Mesenchymal stem cell (in vitro differentiated cells and primary cell): ENCODE results near the gene LRFN2.

Source experiments
- DNase-seq: peaks from one replicate; pipeline ENCODE4 v3.0.0-alpha.2; 2013
- H2AFZ ChIP-seq: one replicate; pipeline ENCODE4 v1.6.1; 2013; ENCODE audit warnings: low read depth, mild to moderate bottlenecking, control low read depth, inconsistent platforms, low read length, moderate library complexity
- H2AK5ac ChIP-seq: 2 replicates; pipeline ENCODE4 v1.6.1; 2013; ENCODE audit warnings: low read length, moderate library complexity, mild to moderate bottlenecking, inconsistent platforms; ENCODE audit not compliant: severe bottlenecking
- H2BK120ac ChIP-seq: one replicate; pipeline ENCODE4 v1.6.1; 2013; ENCODE audit warnings: low read depth, mild to moderate bottlenecking, inconsistent platforms, low read length, moderate library complexity
- H2BK12ac ChIP-seq, 2 experiments: one replicate each; pipeline ENCODE4 v1.6.1; 2013; ENCODE audit warnings: inconsistent platforms in 2 of 2, low read length in 2 of 2, mild to moderate bottlenecking in 2 of 2, moderate library complexity in 2 of 2, control low read depth in 1 of 2
- H2BK15ac ChIP-seq: one replicate; pipeline ENCODE4 v1.6.1; 2013; ENCODE audit warnings: mild to moderate bottlenecking, low read depth, inconsistent platforms; ENCODE audit not compliant: poor library complexity, severe bottlenecking
- H2BK5ac ChIP-seq: 2 replicates; pipeline ENCODE4 v1.6.1; 2013; ENCODE audit warnings: low read depth, mild to moderate bottlenecking, low read length, control low read depth, inconsistent platforms; ENCODE audit not compliant: poor library complexity, severe bottlenecking
- H3K14ac ChIP-seq, 2 experiments: one replicate each; pipeline ENCODE4 v1.6.1; 2013; ENCODE audit warnings: inconsistent platforms in 2 of 2, low read length in 2 of 2, control low read depth in 1 of 2, mild to moderate bottlenecking in 1 of 2, moderate library complexity in 1 of 2
- H3K18ac ChIP-seq, 2 experiments: one replicate each; pipeline ENCODE4 v1.6.1; 2013; ENCODE audit warnings: inconsistent platforms in 2 of 2, low read length in 2 of 2, control low read depth in 1 of 2, low read depth in 1 of 2, mild to moderate bottlenecking in 1 of 2
- H3K23ac ChIP-seq, 2 experiments: one replicate each; pipeline ENCODE4 v1.6.1; 2013; ENCODE audit warnings: inconsistent platforms in 2 of 2, low read length in 2 of 2, mild to moderate bottlenecking in 2 of 2, moderate library complexity in 2 of 2, control low read depth in 1 of 2
- H3K27ac ChIP-seq: 2 replicates; pipeline ENCODE4 v1.5.1; 2013; ENCODE audit warnings: mild to moderate bottlenecking, moderate library complexity, low read length, control low read depth, inconsistent platforms; ENCODE audit not compliant: poor library complexity, severe bottlenecking
- H3K27me3 ChIP-seq, 2 experiments: 2 replicates each; pipeline versions ENCODE4 v1.6.1 to v1.7.0; 2013; ENCODE audit warnings: low read length in 2 of 2, mild to moderate bottlenecking in 2 of 2, moderate library complexity in 2 of 2, control low read depth in 1 of 2, inconsistent platforms in 1 of 2; ENCODE audit not compliant: control insufficient read depth in 1 of 2, insufficient read depth in 1 of 2
- H3K36me3 ChIP-seq, 2 experiments: 2 replicates each; pipeline versions ENCODE4 v1.6.1 to v1.7.0; 2013; ENCODE audit warnings: low read length in 2 of 2, control low read depth in 1 of 2, inconsistent platforms in 1 of 2, low read depth in 1 of 2, mild to moderate bottlenecking in 1 of 2; ENCODE audit not compliant: insufficient read depth in 2 of 2, control insufficient read depth in 1 of 2
- H3K4ac ChIP-seq, 2 experiments: one replicate each; pipeline ENCODE4 v1.6.1; 2013; ENCODE audit warnings: inconsistent platforms in 2 of 2, low read length in 2 of 2, mild to moderate bottlenecking in 2 of 2, moderate library complexity in 2 of 2, control low read depth in 1 of 2, low read depth in 1 of 2
- H3K4me1 ChIP-seq: 2 replicates; pipeline ENCODE4 v1.6.1; 2013; ENCODE audit warnings: low read depth, low read length, control low read depth; ENCODE audit not compliant: control insufficient read depth, insufficient read depth
- H3K4me2 ChIP-seq: 2 replicates; pipeline ENCODE4 v1.6.1; 2013; ENCODE audit warnings: low read length, mild to moderate bottlenecking, inconsistent platforms; ENCODE audit not compliant: poor library complexity, severe bottlenecking
- H3K4me3 ChIP-seq, 2 experiments: 2 replicates each; pipeline versions ENCODE4 v1.5.1 to v1.7.0; 2013; ENCODE audit warnings: low read length in 2 of 2, mild to moderate bottlenecking in 2 of 2, control low read depth in 1 of 2, low read depth in 1 of 2; ENCODE audit not compliant: insufficient read depth in 1 of 2
- H3K79me1 ChIP-seq: replicated peaks from 2 replicates; pipeline ENCODE4 v1.6.1; 2013; ENCODE audit warnings: mild to moderate bottlenecking, control low read depth, low read length, inconsistent platforms; ENCODE audit not compliant: poor library complexity, severe bottlenecking
- H3K9ac ChIP-seq: 2 replicates; pipeline ENCODE4 v1.7.0; 2013; ENCODE audit warnings: mild to moderate bottlenecking, low read length, moderate library complexity
- H3K9me3 ChIP-seq: 2 replicates; pipeline ENCODE4 v1.7.0; 2013; ENCODE audit warnings: mild to moderate bottlenecking, low read length; ENCODE audit not compliant: control insufficient read depth
- H4K8ac ChIP-seq: one replicate; pipeline ENCODE4 v1.6.1; 2013; ENCODE audit warnings: inconsistent platforms, mild to moderate bottlenecking, low read length, moderate library complexity
- H4K91ac ChIP-seq: one replicate; pipeline ENCODE4 v1.6.1; 2013; ENCODE audit warnings: mild to moderate bottlenecking, low read length, inconsistent platforms
- WGBS: methylation state at CpG from one replicate; pipeline ENCODE4 v1.1.7; 2013; ENCODE audit warnings: mixed read lengths; 5-methylcytosine and 5-hydroxymethylcytosine counted together

Gene LRFN2

DNA sequence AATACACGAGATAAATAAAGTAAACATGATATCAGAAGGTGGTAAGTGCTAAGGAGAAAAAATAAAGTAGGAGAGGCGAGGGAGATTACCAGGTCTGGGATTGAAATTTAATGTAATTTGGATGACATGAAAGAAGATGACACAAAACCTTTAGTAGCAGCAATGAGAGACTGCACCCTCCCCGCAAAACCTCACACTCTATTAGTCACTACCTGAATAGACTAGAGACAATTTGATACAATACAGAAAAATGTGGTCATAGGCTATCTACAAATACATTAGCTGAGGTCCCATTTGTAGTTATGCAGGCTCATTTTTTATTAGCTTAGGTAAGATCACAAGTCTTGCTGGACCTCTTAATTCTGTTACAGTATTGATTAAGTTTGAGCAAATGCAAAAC, 125.5 kb downstream of the LRFN2 start:
- H3K4me2 ChIP-seq, result no peak overlapping the region
- no peak overlapping the region for H3K4ac ChIP-seq
- H2BK5ac ChIP-seq, result no peak overlapping the region
- H3K27me3 ChIP-seq, result peaks cover 4 to 14% of the 10 kb centered on the region in 2 experiments
- WGBS, result 50% methylated on average over 2 of the region's 3 CpGs
- no peak for DNase-seq
- H2BK12ac ChIP-seq, result no peak overlapping the region
- no peaks in the 10 kb centered on the region for H3K79me1 ChIP-seq
- no peaks in the 10 kb centered on the region for H3K9me3 ChIP-seq
- H3K14ac ChIP-seq, result no peak overlapping the region
- no peaks in the 10 kb centered on the region for H3K36me3 ChIP-seq
- H3K4me3 ChIP-seq, result no peak overlapping the region
- H3K4me1 ChIP-seq, result no peaks in the 10 kb centered on the region
- no peak overlapping the region for H2AK5ac ChIP-seq
- no peak overlapping the region for H2AFZ ChIP-seq
- H3K18ac ChIP-seq, result no peak overlapping the region
- H2BK120ac ChIP-seq, result no peak overlapping the region
- no peak overlapping the region for H3K23ac ChIP-seq
- H3K9ac ChIP-seq, result no peak overlapping the region
- H4K91ac ChIP-seq, result no peak overlapping the region
- H3K27ac ChIP-seq, result no peak overlapping the region
- H2BK15ac ChIP-seq, result no peak overlapping the region
- H4K8ac ChIP-seq, result no peak overlapping the region

DNA sequence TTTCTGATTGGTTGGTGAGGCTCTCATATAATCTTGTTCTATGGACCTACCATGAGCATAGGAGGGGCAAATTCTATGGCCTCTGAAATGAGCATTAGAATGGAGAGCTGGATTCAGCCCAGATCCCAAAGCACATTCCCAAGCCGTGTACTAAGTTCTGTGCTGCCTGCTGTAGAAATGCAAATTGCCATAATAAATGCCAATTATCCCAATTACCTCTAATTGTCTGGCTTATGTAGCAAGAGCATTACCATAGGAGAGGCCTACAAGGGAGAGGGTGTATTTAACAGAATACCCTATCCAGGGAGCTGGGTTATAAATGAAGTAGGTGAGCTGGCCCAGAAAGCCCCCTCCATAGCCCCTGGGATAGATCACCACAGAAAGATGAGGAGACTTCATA, 126.8 kb downstream of the LRFN2 start:
- no peaks in the 10 kb centered on the region for H3K36me3 ChIP-seq
- no CpG with 5 or more reads among the region's 1 CpG for WGBS
- H4K8ac ChIP-seq, result no peak overlapping the region

DNA sequence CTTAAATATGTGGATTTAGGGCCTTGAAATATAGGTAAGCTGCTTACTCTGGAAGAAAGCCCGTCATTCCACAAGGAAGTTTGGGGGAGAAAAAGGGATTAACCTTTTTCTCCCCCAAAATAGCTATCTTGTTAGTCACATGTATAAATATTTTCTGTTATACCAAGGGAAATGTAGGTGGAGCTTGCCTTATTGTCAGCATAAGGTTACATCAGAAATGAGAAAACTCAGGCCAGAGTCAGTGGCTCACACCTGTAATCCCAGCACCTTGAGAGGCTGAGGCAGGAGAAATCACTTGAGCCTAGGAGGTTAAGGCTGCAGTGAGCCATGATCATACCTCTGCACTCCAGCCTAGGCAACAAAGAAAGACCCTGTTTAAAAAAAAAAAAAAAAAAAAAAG, 129.9 kb downstream of the LRFN2 start:
- H3K4ac ChIP-seq, result no peak overlapping the region
- no peak for DNase-seq
- no CpG with 5 or more reads among the region's 1 CpG for WGBS

More for the DNA sequence above, 126.8 kb downstream of the LRFN2 start:
- H3K14ac ChIP-seq, result no peak overlapping the region
- no peak overlapping the region for H2BK12ac ChIP-seq
- no peak overlapping the region for H3K23ac ChIP-seq
- no peak overlapping the region for H3K27ac ChIP-seq
- H2BK5ac ChIP-seq, result no peak overlapping the region
- no peak overlapping the region for H2AK5ac ChIP-seq
- H3K9ac ChIP-seq, result no peak overlapping the region
- no peak for DNase-seq
- no peak overlapping the region for H3K18ac ChIP-seq
- no peaks in the 10 kb centered on the region for H3K79me1 ChIP-seq
- no peak overlapping the region for H3K4me2 ChIP-seq
- H2AFZ ChIP-seq, result no peak overlapping the region
- H3K4ac ChIP-seq, result no peak overlapping the region
- H2BK15ac ChIP-seq, result no peak overlapping the region
- H4K91ac ChIP-seq, result no peak overlapping the region
- H3K9me3 ChIP-seq, result no peaks in the 10 kb centered on the region
- H3K4me3 ChIP-seq, result no peak overlapping the region
- peaks cover 4 to 14% of the 10 kb centered on the region in 2 experiments for H3K27me3 ChIP-seq
- H2BK120ac ChIP-seq, result no peak overlapping the region
- H3K4me1 ChIP-seq, result no peaks in the 10 kb centered on the region

DNA sequence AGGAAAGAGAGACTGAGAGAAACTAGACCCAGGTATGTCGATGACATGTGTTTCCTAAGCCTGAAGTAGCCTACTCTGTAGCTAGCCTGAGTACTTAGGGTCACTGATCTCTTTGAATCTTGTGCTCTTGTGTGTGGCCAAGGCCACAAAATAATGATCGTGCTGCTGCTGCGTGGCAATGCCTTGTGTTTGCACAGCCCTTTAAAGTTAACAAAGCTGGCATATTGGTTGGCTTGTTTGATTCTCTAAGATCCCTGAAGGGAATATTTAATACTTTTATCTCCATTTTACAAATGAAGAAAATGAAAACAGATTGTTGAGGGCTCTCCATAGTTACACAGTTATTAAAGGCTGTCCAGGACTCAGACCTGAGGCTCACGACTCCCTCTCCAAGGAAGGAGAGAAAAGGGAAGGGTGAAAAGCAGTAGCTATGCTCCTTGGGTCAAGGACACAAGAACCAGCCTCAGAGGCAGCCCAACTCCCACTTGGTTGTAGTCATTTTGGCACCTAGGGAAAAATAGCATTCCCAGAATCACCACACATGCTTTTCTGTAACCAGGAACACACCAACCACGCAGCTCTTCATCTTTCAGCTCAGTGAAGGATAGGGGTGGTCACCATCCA, 130.7 kb downstream of the LRFN2 start:
- WGBS, result 76% methylated on average over 4 of the region's 5 CpGs
- Histone ChIP-seq H2BK15ac (no peak overlapping the region), H2AFZ (no peak overlapping the region), H3K27ac (no peak overlapping the region), H2BK120ac (no peak overlapping the region), H3K79me1 (no peaks in the 10 kb centered on the region), H3K4me1 (no peaks in the 10 kb centered on the region), H2BK12ac (no peak overlapping the region), H3K4ac (no peak overlapping the region), H3K14ac (no peak overlapping the region), H3K36me3 (no peaks in the 10 kb centered on the region), H3K4me2 (no peak overlapping the region), H3K9me3 (no peaks in the 10 kb centered on the region), H2BK5ac (no peak overlapping the region), H3K9ac (no peak overlapping the region), H3K4me3 (no peak overlapping the region), H4K8ac (no peak overlapping the region), H3K23ac (no peak overlapping the region), H2AK5ac (no peak overlapping the region), H3K18ac (no peak overlapping the region), H4K91ac (no peak overlapping the region), H3K27me3 (peaks cover 4 to 16% of the 10 kb centered on the region in 2 experiments)
- DNase-seq, result no peak

More for the DNA sequence above, 129.9 kb downstream of the LRFN2 start:
- no peaks in the 10 kb centered on the region for H3K4me1 ChIP-seq
- no peak overlapping the region for H4K8ac ChIP-seq
- H2BK12ac ChIP-seq, result no peak overlapping the region
- H3K27ac ChIP-seq, result no peak overlapping the region
- no peak overlapping the region for H3K4me3 ChIP-seq
- no peak overlapping the region for H3K23ac ChIP-seq
- H3K79me1 ChIP-seq, result no peaks in the 10 kb centered on the region
- no peak overlapping the region for H2AFZ ChIP-seq
- no peak overlapping the region for H4K91ac ChIP-seq
- no peak overlapping the region for H2BK120ac ChIP-seq
- H2BK15ac ChIP-seq, result no peak overlapping the region
- H3K18ac ChIP-seq, result no peak overlapping the region
- H2AK5ac ChIP-seq, result no peak overlapping the region
- peaks cover 4 to 15% of the 10 kb centered on the region in 2 experiments for H3K27me3 ChIP-seq
- H3K9ac ChIP-seq, result no peak overlapping the region
- H3K9me3 ChIP-seq, result no peaks in the 10 kb centered on the region
- no peak overlapping the region for H3K14ac ChIP-seq
- no peak overlapping the region for H2BK5ac ChIP-seq
- no peaks in the 10 kb centered on the region for H3K36me3 ChIP-seq
- H3K4me2 ChIP-seq, result no peak overlapping the region
